ENCODE data around the gene BCAP29.
A peak's percentile ranks its signal among the peaks of the same experiment; 100 is the strongest.
"Not testable (repeated sequence)": the region's sequence is repeated elsewhere in the genome, so short reads cannot be mapped to it uniquely, and the experiment has no call there.

BCAP29 gene

DNA sequence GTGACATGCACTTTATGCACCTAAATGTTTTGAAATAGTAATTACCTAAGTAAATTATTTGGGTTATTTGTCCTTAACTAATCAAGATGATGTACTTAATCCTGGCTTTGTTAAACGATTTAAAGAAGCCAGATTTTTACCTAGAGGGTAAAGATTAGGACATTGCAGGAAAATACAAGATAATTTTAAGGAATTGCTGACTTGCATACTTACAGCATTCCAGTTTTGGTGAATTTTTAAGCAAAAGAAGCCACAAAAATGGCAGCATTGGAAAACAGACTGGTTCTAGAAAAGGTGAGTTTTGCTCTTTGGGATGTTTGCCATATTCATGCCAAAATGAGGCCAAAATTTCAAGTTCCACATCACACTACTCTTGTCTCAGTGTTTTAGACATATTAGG lies 33.4 kb downstream of the BCAP29 start:
- Mint-ChIP-seq H3K4me1 (no peaks in the 10 kb centered on the region), H3K4me3 (no peak overlapping the region), H3K36me3 (ENCODE audit: insufficient read depth) (peaks cover 17% of the 10 kb centered on the region), H3K9me3 (no peaks in the 10 kb centered on the region), H3K27ac (ENCODE audit: low read depth) (no peak overlapping the region), H3K27me3 (no peaks in the 10 kb centered on the region)
- DNase-seq (ENCODE audit: low spot score in 2 of 2) (no peak), ATAC-seq (replicated peaks; ENCODE audit: extremely low read depth, poor library complexity, severe bottlenecking) (no peak)

DNA sequence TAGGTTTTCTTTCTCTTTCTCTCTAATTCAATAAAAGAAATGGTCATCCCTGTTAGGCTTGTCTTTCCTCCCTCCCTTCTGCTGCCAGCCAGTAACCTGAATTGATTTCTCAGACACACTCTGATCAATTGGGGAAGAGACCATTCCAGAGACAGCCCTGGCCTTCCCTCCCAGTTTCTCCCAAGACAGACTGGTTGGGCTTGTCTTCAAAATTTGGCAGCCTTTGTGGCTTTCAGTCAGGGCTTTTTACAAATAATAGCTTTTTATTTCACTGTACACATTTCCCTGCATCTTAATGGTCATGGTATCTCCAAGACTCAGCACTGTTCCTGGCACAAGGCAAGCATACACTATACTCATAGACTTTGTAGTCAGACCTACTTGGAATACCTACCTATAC lies 33.9 kb downstream of the BCAP29 start:
- Mint-ChIP-seq H3K4me3 (no peak overlapping the region), H3K27me3 (no peaks in the 10 kb centered on the region), H3K4me1 (no peaks in the 10 kb centered on the region), H3K36me3 (ENCODE audit: insufficient read depth) (peaks cover 14% of the 10 kb centered on the region), H3K9me3 (no peaks in the 10 kb centered on the region), H3K27ac (ENCODE audit: low read depth) (no peak overlapping the region)
- ATAC-seq (replicated peaks; ENCODE audit: extremely low read depth, poor library complexity, severe bottlenecking) (no peak), DNase-seq (ENCODE audit: low spot score in 2 of 2) (no peak)

DNA sequence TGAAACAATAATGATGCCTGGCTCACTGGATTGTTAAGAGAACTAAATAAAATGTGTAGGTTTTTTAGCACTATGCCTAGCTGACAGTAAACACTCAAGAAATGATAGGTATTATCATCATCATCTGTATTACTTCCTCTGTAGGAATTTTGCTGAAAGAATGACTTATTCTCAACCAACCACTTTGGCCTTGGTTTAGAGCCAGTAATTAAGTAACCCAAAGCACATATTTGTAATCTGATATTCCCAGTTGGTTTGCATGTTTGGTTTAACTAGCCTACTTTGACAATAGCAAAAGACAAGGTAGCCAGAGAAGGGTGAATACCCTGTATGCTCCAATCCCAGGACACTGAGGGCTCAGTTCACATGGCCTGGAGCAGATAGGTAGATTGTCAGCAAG lies 34.4 kb downstream of the BCAP29 start:
- no peak for ATAC-seq (replicated peaks; ENCODE audit: extremely low read depth, poor library complexity, severe bottlenecking)
- Mint-ChIP-seq H3K36me3 (ENCODE audit: insufficient read depth) (peaks cover 13% of the 10 kb centered on the region), H3K27me3 (no peaks in the 10 kb centered on the region), H3K27ac (ENCODE audit: low read depth) (no peak overlapping the region), H3K4me3 (no peak overlapping the region), H3K4me1 (no peaks in the 10 kb centered on the region), H3K9me3 (no peaks in the 10 kb centered on the region)
- no peak for DNase-seq (ENCODE audit: low spot score in 2 of 2)

DNA sequence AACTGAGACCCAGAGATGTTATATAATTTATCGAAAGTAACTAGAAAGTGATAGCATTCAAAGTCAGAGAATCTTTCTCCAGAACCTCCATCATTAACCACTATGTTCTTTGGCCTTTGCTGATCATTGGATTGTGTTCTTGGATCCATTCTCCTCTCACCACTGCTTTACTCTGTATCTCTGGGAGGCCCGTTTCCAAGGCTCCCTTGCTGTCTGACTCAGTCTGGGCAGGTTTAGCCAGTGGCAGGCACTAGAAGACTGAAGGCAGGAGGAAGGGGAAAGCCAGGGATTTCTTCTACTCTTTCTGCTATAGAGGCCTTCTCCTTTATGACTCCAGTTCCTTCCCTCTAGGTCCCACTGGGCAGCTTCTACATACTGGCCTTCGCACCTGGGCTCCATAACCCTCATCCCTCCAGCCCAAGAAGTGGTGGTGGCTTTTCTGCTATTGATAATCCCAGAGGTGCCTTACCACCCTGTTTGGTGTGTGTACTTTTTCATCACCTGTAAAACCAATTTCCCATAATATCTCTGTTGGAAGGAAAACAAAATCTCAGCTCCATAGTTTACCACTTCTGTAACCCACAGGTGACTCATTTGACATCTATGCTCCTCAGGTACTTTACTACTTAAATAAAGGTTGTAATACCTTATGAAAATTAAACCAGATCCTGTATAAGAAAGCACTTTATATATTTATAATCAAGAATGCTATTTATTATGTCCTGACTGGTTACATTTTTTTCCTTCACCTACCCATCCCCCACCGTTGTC lies 36.0 kb downstream of the BCAP29 start:
- Mint-ChIP-seq H3K4me3 (no peak overlapping the region), H3K27me3 (no peaks in the 10 kb centered on the region), H3K9me3 (no peaks in the 10 kb centered on the region), H3K27ac (ENCODE audit: low read depth) (peak overlapping the region; percentile 20), H3K36me3 (ENCODE audit: insufficient read depth) (peaks cover 12% of the 10 kb centered on the region), H3K4me1 (no peaks in the 10 kb centered on the region)
- DNase-seq (ENCODE audit: low spot score in 2 of 2) (no peak), ATAC-seq (replicated peaks; ENCODE audit: extremely low read depth, poor library complexity, severe bottlenecking) (no peak)

DNA sequence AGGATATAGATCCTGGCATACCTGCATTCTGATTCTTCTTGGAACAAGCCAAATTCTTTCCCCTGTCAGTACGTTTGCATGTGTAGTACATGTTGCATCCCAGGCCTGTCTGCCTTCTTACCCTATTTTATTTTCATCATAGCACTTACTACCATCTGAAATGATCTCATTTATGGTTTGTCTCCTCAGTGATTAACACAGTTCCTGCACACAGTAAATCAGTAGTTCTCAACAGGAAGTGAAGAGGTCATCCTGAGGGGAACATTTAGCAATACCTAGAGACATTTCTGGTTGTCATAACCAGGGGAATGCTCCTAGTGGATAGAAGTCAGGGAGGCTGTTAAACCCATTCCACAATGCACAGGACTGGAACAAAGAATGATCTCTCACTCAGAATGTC lies 42.4 kb downstream of the BCAP29 start:
- Mint-ChIP-seq H3K27me3 (no peaks in the 10 kb centered on the region), H3K9me3 (no peaks in the 10 kb centered on the region), H3K27ac (ENCODE audit: low read depth) (no peak overlapping the region), H3K4me3 (no peak overlapping the region), H3K4me1 (no peaks in the 10 kb centered on the region), H3K36me3 (ENCODE audit: insufficient read depth) (no peaks in the 10 kb centered on the region)
- no peak for ATAC-seq (replicated peaks; ENCODE audit: extremely low read depth, poor library complexity, severe bottlenecking)
- no peak for DNase-seq (ENCODE audit: low spot score in 2 of 2)

DNA sequence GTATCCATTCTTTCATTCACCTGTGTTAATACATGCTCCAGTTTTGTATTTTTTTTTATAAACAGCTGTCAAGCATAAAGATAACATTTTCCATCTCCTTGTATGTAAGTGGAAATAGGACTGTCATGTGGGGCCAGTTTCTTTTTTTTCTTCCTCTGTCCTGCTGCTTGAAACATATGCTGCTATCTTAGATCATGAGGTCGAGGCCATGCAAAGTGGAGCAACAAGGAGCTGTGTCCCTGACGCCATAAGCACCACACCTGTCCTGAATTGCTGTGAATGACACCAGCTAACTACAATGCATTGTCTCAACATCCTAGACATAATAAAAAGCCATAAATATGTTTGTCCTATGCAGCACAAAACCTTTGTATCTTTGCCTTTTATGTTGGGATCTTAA lies 42.8 kb downstream of the BCAP29 start:
- Mint-ChIP-seq H3K4me3 (no peak overlapping the region), H3K4me1 (no peaks in the 10 kb centered on the region), H3K9me3 (no peaks in the 10 kb centered on the region), H3K36me3 (ENCODE audit: insufficient read depth) (no peaks in the 10 kb centered on the region), H3K27me3 (no peaks in the 10 kb centered on the region), H3K27ac (ENCODE audit: low read depth) (no peak overlapping the region)
- DNase-seq (ENCODE audit: low spot score in 2 of 2): no peak
- ATAC-seq (replicated peaks; ENCODE audit: extremely low read depth, poor library complexity, severe bottlenecking): no peak

DNA sequence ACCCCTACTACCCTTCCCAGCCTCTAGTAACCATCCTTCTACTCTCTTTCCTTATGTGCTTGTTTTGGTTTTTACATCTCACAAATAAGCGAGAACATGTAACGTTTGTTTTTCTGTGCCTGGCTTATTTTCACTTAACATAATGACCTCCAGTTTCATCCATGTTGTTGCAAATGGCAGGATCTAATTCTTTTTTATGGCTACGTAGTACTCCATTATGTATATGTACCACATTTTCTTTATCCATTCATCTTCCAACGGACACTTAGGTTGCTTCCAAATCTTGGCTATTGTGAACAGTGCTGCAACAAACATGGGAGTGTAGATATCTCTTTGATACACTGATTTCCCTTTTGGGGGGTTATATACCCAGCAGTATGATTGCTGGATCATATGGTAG lies 47.0 kb downstream of the BCAP29 start:
- Mint-ChIP-seq H3K27me3 (no peaks in the 10 kb centered on the region), H3K36me3 (ENCODE audit: insufficient read depth) (no peaks in the 10 kb centered on the region), H3K9me3 (no peaks in the 10 kb centered on the region), H3K4me1 (no peaks in the 10 kb centered on the region), H3K27ac (ENCODE audit: low read depth) (no peak overlapping the region), H3K4me3 (no peak overlapping the region)
- no peak for ATAC-seq (replicated peaks; ENCODE audit: extremely low read depth, poor library complexity, severe bottlenecking)
- DNase-seq (ENCODE audit: low spot score in 2 of 2): no peak

DNA sequence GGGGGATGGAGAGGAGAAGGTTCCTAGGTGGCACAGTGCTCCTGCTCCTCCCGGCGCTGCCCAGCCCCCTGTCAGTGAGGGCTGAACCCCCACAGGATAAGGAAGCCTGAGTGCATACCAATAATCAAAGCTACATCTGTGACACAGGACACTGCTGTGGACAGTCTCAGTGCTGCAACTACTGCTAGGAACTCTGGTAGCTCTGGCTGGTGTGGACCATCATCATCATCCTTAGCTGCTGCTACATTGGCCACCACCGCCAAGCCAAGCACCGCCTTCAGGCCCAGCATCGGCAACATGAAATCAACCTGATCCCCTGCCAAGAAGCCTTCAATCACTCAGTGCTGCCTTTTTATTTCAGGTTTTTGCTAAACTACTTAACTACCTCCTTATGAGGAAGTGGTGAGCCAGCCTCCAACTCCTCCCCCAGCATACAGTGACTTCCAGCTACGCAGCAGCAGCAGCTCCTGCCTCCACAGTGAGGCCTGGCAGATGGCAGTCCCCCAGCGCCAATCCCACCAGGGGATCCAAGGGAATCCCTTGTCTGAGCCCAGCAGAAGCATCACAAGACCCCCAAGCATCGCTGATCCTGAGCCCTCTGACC lies 48.5 kb downstream of the BCAP29 start:
- DNase-seq (ENCODE audit: low spot score in 2 of 2) (no peak), ATAC-seq (replicated peaks; ENCODE audit: extremely low read depth, poor library complexity, severe bottlenecking) (no peak)
- no peaks in the 10 kb centered on the region for H3K27me3 Mint-ChIP-seq
- H3K4me1 Mint-ChIP-seq: no peaks in the 10 kb centered on the region
- no peaks in the 10 kb centered on the region for H3K9me3 Mint-ChIP-seq
- H3K4me3 Mint-ChIP-seq: no peak overlapping the region
- H3K36me3 Mint-ChIP-seq (ENCODE audit: insufficient read depth): no peaks in the 10 kb centered on the region
- no peak overlapping the region for H3K27ac Mint-ChIP-seq (ENCODE audit: low read depth)

DNA sequence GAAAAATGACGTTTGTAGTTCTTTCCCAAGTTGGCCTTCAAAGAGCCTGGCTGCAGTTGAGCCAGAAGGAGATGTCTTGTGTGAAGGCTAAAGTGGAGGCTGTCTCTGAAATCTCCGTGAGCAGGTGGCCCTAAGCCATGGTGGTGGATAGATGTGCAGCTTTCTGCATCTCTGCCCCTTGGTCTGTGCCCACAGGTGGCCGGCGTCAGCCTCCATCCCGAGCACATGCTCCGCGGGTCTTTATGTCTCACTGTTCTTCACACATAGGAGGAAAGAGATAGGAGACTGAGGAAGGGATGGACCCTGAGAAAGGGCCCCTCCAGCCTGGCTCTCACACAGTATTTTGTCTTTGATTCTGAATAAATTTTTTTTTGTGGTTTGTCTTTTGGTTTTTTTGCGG lies 50.3 kb downstream of the BCAP29 start:
- ATAC-seq (replicated peaks; ENCODE audit: extremely low read depth, poor library complexity, severe bottlenecking): no peak
- H3K36me3 Mint-ChIP-seq (ENCODE audit: insufficient read depth): no peaks in the 10 kb centered on the region
- DNase-seq (ENCODE audit: low spot score in 2 of 2): no peak
- H3K9me3 Mint-ChIP-seq: no peaks in the 10 kb centered on the region
- peaks cover 4% of the 10 kb centered on the region for H3K4me1 Mint-ChIP-seq
- no peak overlapping the region for H3K4me3 Mint-ChIP-seq
- H3K27me3 Mint-ChIP-seq: peaks cover 8% of the 10 kb centered on the region
- H3K27ac Mint-ChIP-seq (ENCODE audit: low read depth): no peak overlapping the region

DNA sequence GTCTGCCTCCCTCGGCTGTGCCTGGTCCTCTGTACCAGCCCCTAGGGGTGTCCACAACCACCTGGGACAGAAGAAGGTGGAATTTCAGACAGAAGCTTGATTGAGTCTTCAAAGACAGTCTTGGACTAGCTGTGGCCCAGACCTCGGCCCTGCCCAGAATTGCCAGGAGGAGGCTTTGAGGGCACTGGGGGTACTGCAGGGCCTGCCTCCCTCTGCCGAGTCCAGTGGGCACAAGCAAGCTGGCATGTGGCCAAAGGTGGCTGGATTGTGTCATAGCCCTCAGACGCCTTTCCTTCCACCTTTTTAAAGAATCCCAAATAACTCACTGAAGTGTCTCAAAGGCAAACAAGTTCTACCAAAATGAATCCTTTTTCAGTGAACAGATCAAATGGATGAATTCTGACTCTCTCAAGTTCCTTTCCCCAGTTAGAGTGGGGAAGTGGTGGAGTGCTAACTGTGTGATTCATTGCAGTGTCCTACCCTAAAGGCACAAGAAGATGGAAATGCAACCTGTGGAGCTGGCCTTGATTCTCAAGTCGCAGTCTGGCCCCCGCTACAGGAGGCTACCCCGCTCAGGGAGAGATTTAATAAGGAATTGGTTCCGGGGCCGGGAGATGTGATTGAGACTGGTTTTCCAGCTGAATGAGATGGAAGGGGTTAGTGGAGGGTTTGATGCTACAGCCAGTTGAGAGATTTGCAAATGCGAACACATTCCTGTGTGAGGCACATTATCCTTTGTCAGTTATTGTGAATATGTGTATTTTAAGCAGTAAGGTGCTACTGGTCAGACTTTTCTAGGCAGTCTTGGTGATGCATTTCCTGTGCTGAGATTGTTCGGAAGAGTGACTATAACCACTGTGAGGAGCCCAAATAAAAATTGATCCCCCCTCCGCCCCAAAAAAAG lies 51.8 kb downstream of the BCAP29 start:
- Mint-ChIP-seq H3K9me3 (no peaks in the 10 kb centered on the region), H3K27me3 (peaks cover 11% of the 10 kb centered on the region), H3K27ac (ENCODE audit: low read depth) (no peak overlapping the region), H3K36me3 (ENCODE audit: insufficient read depth) (no peaks in the 10 kb centered on the region), H3K4me1 (peaks cover 5% of the 10 kb centered on the region), H3K4me3 (no peak overlapping the region)
- ATAC-seq (replicated peaks; ENCODE audit: extremely low read depth, poor library complexity, severe bottlenecking) (no peak), DNase-seq (ENCODE audit: low spot score in 2 of 2) (no peak)

DNA sequence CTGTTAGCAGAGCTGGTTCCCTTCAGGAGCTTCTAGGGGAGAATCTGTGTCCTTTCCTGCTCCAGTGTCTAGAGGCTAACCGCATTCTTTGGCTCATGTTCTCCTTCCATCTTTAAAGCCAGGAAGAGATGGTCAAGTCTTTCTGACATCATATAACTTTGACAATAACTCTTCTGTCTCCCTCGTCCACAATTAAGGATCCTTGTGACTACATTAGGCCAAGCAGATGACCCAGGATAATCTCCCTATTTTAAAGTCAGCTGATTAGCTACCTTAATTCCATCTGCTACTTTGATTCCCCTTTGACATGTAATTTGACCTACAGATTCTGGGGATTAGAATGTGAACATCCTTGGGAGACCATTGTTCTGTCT lies 52.4 kb downstream of the BCAP29 start:
- DNase-seq (ENCODE audit: low spot score in 2 of 2) (no peak), ATAC-seq (replicated peaks; ENCODE audit: extremely low read depth, poor library complexity, severe bottlenecking) (no peak)
- no peaks in the 10 kb centered on the region for H3K36me3 Mint-ChIP-seq (ENCODE audit: insufficient read depth)
- H3K4me3 Mint-ChIP-seq: no peak overlapping the region
- no peaks in the 10 kb centered on the region for H3K9me3 Mint-ChIP-seq
- H3K27me3 Mint-ChIP-seq: peaks cover 11% of the 10 kb centered on the region
- H3K4me1 Mint-ChIP-seq: peaks cover 5% of the 10 kb centered on the region
- H3K27ac Mint-ChIP-seq (ENCODE audit: low read depth): no peak overlapping the region

DNA sequence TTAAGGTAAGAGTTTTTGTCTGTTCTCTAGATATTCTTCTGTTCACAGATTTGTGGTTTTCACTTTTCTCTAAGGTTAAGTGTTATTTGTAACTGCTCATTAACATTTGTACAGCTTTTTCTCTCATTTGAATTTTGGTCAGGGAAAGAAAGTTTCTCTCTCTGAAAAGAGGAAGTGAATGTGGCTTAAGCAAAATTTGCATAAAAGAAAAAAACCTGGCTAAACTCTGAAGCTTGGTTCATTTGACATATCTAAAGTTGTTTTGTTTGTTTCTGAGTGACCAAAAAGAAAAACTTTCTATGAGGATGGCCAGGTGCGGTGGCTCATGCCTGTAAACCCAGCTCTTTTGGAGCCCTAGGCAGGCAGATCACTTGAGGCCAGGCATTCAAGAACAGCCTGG lies 58.5 kb downstream of the BCAP29 start:
- ATAC-seq (replicated peaks; ENCODE audit: extremely low read depth, poor library complexity, severe bottlenecking) (no peak), DNase-seq (ENCODE audit: low spot score in 2 of 2) (no peak)
- Mint-ChIP-seq H3K36me3 (ENCODE audit: insufficient read depth) (no peaks in the 10 kb centered on the region), H3K9me3 (no peaks in the 10 kb centered on the region), H3K27me3 (peaks cover 24% of the 10 kb centered on the region), H3K4me1 (peaks cover 5% of the 10 kb centered on the region), H3K4me3 (no peak overlapping the region), H3K27ac (ENCODE audit: low read depth) (no peak overlapping the region)

DNA sequence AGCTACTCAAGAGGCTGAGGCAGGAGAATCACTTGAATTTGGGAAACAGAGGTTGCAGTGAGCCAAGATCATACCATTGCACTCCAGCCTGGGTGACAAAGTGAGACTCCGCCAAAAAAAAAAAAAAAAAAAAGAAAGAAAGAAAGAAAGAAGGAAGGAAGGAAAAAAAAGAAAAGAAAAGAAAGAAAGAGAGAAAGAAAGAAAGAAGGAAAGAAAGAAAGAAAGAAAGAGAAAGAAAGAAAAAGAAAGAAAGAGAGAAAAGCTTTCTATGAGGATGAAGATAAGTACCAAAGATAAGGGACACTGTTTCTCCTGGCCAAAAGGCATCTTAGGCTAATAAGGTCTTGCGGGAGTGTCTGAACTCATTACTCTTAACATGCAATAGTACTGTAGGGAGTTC lies 59.0 kb downstream of the BCAP29 start:
- not testable (repeated sequence) for ATAC-seq (replicated peaks; ENCODE audit: extremely low read depth, poor library complexity, severe bottlenecking)

More for the DNA sequence above, 59.0 kb downstream of the BCAP29 start:
- not testable (repeated sequence) for H3K4me3 Mint-ChIP-seq; H3K4me1 Mint-ChIP-seq; H3K9me3 Mint-ChIP-seq; H3K27ac Mint-ChIP-seq (ENCODE audit: low read depth); DNase-seq (ENCODE audit: low spot score in 2 of 2); H3K36me3 Mint-ChIP-seq (ENCODE audit: insufficient read depth)
- peaks cover 24% of the 10 kb centered on the region for H3K27me3 Mint-ChIP-seq
